ENCODE measurements around the gene RCSD1. TPM values are rescaled to one million over a fixed set of nuclear protein-coding genes. Genes with fewer than 3 reads are reported as not detected.

The RCSD1 gene
- total and polyA plus RNA-seq, 10 of the 15 experiments (the other 5 are each of a cell fraction or from before 2014, with no cell fraction given): 11.4 to 78.3 (median 71.6) TPM

DNA sequence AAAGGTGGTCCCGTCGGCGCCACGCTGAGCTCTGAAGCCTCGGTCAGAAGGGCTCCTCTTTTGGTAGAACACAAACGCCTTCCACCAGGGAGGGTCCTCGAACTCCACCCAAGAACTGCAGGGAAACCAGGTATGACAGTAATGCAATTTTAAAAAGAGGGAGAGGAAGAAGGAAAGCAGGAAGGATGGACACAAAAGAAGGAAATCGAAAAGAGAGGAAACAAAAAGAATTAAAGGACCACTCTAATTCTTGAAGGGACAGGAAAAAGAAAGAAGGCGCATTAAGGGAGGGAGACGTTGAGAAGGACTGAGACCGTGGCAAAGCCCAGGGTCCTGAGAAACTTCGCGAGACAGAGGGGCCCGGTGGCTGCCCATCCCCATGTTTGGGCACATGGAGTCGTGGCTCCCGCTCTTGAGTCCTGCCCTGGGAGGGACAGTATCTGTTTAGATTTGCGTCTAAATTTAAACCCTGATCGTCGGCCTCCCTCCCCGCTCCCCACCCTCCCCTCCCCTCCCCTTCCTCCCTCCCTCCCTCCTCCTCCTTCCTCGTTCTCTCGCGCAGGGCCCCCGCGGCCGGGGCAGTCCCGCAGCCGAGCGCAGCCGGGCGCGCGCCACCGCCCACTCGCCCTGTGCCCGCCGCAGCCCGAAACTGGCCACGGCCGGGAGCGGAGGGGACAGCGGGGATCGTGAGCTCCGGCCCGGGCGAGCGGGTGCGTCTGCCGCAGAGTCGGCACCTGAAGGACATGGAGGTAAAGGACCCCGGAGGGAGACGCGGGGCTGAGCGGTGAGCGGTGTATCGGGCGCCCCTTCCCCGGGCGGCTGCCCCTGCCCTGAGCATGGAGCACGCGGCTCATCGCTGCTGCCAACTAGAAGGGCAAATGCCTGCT is at the start of gene RCSD1 (continued):
- no peak for TF ChIP-seq JUND (IDR thresholded peaks at IDR 0.05; ENCODE audit: low read depth, low read length)
- peak; percentile 51; the same call in 1 of the 2 replicates for TF ChIP-seq CHD2 (IDR thresholded peaks at IDR 0.05; ENCODE audit: borderline replicate concordance, low read depth, low read length)
- TF ChIP-seq TARDBP (IDR thresholded peaks at IDR 0.05; ENCODE audit: borderline replicate concordance): no peak
- no peak for TF ChIP-seq CEBPB (IDR thresholded peaks at IDR 0.05; ENCODE audit: borderline replicate concordance in 1 of 2, low read depth in 2 of 2, low read length in 2 of 2)
- TF ChIP-seq EP300 (IDR thresholded peaks at IDR 0.05; ENCODE audit: borderline replicate concordance in 1 of 2, control insufficient read depth in 1 of 2, low read depth in 2 of 2, low read length in 2 of 2): no peak
- TF ChIP-seq ZZZ3 (IDR thresholded peaks at IDR 0.05; ENCODE audit: control insufficient read depth, insufficient read length, low read depth): no peak
- no peak for TF ChIP-seq KLF5 (IDR thresholded peaks at IDR 0.05; ENCODE audit: partially characterized antibody)
- no peak for TF ChIP-seq MYB (IDR thresholded peaks at IDR 0.05; ENCODE audit: borderline replicate concordance, low read depth, low read length)
- TF ChIP-seq PAX5 (IDR thresholded peaks at IDR 0.05; ENCODE audit: borderline replicate concordance, low read depth, low read length): 0 out of 2 replicates have a peak, but pooled peaks have one; percentile 36
- TF ChIP-seq KDM1A (IDR thresholded peaks at IDR 0.05; ENCODE audit: borderline replicate concordance): no peak
- peak; percentile 76 to 86 for TF ChIP-seq SRF (IDR thresholded peaks at IDR 0.05; ENCODE audit: low read depth in 2 of 2, low read length in 2 of 2)
- no peak for TF ChIP-seq CREB1 (IDR thresholded peaks at IDR 0.05; ENCODE audit: low read depth)
- TF ChIP-seq, protein P1, sequence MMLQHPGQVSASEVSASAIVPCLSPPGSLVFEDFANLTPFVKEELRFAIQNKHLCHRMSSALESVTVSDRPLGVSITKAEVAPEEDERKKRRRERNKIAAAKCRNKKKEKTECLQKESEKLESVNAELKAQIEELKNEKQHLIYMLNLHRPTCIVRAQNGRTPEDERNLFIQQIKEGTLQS (IDR thresholded peaks at IDR 0.05; ENCODE audit: borderline replicate concordance, extremely low read depth, low read depth, low read length): no peak
- peak; percentile 10; the same call in 1 of the 3 replicates for TF ChIP-seq POU2F2 (IDR thresholded peaks at IDR 0.05; ENCODE audit: borderline replicate concordance, low read depth, low read length)
- no peak for TF ChIP-seq ETV6 (conservative IDR thresholded peaks at IDR 0.05 in 1 of 2, IDR thresholded peaks at IDR 0.05 in 1 of 2; ENCODE audit: borderline replicate concordance in 1 of 2, low read depth in 1 of 2)
- no peak for TF ChIP-seq SIX5 (IDR thresholded peaks at IDR 0.05; ENCODE audit: low read depth, low read length, severe bottlenecking)
- TF ChIP-seq, protein P2, sequence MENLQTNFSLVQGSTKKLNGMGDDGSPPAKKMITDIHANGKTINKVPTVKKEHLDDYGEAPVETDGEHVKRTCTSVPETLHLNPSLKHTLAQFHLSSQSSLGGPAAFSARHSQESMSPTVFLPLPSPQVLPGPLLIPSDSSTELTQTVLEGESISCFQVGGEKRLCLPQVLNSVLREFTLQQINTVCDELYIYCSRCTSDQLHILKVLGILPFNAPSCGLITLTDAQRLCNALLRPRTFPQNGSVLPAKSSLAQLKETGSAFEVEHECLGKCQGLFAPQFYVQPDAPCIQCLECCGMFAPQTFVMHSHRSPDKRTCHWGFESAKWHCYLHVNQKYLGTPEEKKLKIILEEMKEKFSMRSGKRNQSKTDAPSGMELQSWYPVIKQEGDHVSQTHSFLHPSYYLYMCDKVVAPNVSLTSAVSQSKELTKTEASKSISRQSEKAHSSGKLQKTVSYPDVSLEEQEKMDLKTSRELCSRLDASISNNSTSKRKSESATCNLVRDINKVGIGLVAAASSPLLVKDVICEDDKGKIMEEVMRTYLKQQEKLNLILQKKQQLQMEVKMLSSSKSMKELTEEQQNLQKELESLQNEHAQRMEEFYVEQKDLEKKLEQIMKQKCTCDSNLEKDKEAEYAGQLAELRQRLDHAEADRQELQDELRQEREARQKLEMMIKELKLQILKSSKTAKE (IDR thresholded peaks at IDR 0.05; ENCODE audit: low read depth, poor library complexity, severe bottlenecking): no peak
- TF ChIP-seq MEF2B (IDR thresholded peaks at IDR 0.05; ENCODE audit: partially characterized antibody, poor library complexity, severe bottlenecking): no peak
- peak; percentile 74; the same call in 1 of the 2 replicates for TF ChIP-seq ZNF207 (IDR thresholded peaks at IDR 0.05; ENCODE audit: borderline replicate concordance)
- TF ChIP-seq RELA (IDR thresholded peaks at IDR 0.05; ENCODE audit: borderline replicate concordance, partially characterized antibody): peak; percentile 72
- no peak for TF ChIP-seq RAD21 (IDR thresholded peaks at IDR 0.05; ENCODE audit: insufficient read depth, low read depth, low read length)
- no peak for TF ChIP-seq FOXK2 (IDR thresholded peaks at IDR 0.05)
- no peak for TF ChIP-seq NR2C2 (IDR thresholded peaks at IDR 0.05; ENCODE audit: borderline replicate concordance, control insufficient read depth, insufficient read length, low read depth)
- no peak for TF ChIP-seq ZNF274 (IDR thresholded peaks at IDR 0.05; ENCODE audit: insufficient read depth, insufficient read length)
- no peak for TF ChIP-seq MXI1 (IDR thresholded peaks at IDR 0.05; ENCODE audit: low read depth, low read length)
- TF ChIP-seq NBN (IDR thresholded peaks at IDR 0.05): peak; percentile 78
- no peak for TF ChIP-seq SREBF1 (IDR thresholded peaks at IDR 0.05; ENCODE audit: low read length)

Measured in GM12878 (cell line).